IPS DF 19.7 (cell line): Measurements from ENCODE around the gene KCNJ5.

Experiments used
- DNase-seq: peaks from one replicate; pipeline ENCODE4 v3.0.0-alpha.2; 2013; ENCODE audit warnings: low read depth, low spot score

The KCNJ5 gene

GRCh38 chr11:128871168-128871610 lies 20.0 kb upstream of the KCNJ5 start:
- no peak for DNase-seq

GRCh38 chr11:128872094-128872493 lies 19.1 kb upstream of the KCNJ5 start:
- no peak for DNase-seq

- no peak for DNase-seq
Measured at GRCh38 chr11:128872594-128872993, 18.6 kb upstream of the KCNJ5 start.

- DNase-seq: no peak
Measured at GRCh38 chr11:128874427-128874826, 16.7 kb upstream of the KCNJ5 start.

- DNase-seq: no peak
Measured at GRCh38 chr11:128876133-128876650, 15.0 kb upstream of the KCNJ5 start.

- no peak for DNase-seq
Measured at GRCh38 chr11:128877726-128878125, 13.4 kb upstream of the KCNJ5 start.

GRCh38 chr11:128878455-128878854 lies 12.7 kb upstream of the KCNJ5 start:
- no peak for DNase-seq

- DNase-seq: no peak
Measured at GRCh38 chr11:128879817-128880216, 11.3 kb upstream of the KCNJ5 start.

GRCh38 chr11:128881221-128881620 lies 9.9 kb upstream of the KCNJ5 start:
- no peak for DNase-seq

GRCh38 chr11:128882451-128882850 lies 8.7 kb upstream of the KCNJ5 start:
- no peak for DNase-seq

GRCh38 chr11:128884054-128884453 lies 7.1 kb upstream of the KCNJ5 start:
- DNase-seq: no peak

- DNase-seq: no peak
Measured at GRCh38 chr11:128884703-128885338, 6.3 kb upstream of the KCNJ5 start.

GRCh38 chr11:128886406-128887124 lies 4.6 kb upstream of the KCNJ5 start:
- DNase-seq: no peak

- DNase-seq: no peak
Measured at GRCh38 chr11:128888034-128888985, 2.8 kb upstream of the KCNJ5 start.

- no peak for DNase-seq
Measured at GRCh38 chr11:128889657-128890213, 1.4 kb upstream of the KCNJ5 start.

- DNase-seq: no peak
Measured at GRCh38 chr11:128890216-128890542, 977 bp upstream of the KCNJ5 start.

GRCh38 chr11:128891913-128892398 lies 800 bp downstream of the KCNJ5 start:
- no peak for DNase-seq

- DNase-seq: no peak
Measured at GRCh38 chr11:128892866-128893565, 1.9 kb downstream of the KCNJ5 start.

- no peak for DNase-seq
Measured at GRCh38 chr11:128893578-128894285, 2.6 kb downstream of the KCNJ5 start.

GRCh38 chr11:128894286-128894681 lies 3.1 kb downstream of the KCNJ5 start:
- no peak for DNase-seq
